Measurements from ENCODE around the gene LYST.
"Not testable (repeated sequence)": the region's sequence is repeated elsewhere in the genome, so short reads cannot be mapped to it uniquely, and the experiment has no call there.

The LYST gene

DNA sequence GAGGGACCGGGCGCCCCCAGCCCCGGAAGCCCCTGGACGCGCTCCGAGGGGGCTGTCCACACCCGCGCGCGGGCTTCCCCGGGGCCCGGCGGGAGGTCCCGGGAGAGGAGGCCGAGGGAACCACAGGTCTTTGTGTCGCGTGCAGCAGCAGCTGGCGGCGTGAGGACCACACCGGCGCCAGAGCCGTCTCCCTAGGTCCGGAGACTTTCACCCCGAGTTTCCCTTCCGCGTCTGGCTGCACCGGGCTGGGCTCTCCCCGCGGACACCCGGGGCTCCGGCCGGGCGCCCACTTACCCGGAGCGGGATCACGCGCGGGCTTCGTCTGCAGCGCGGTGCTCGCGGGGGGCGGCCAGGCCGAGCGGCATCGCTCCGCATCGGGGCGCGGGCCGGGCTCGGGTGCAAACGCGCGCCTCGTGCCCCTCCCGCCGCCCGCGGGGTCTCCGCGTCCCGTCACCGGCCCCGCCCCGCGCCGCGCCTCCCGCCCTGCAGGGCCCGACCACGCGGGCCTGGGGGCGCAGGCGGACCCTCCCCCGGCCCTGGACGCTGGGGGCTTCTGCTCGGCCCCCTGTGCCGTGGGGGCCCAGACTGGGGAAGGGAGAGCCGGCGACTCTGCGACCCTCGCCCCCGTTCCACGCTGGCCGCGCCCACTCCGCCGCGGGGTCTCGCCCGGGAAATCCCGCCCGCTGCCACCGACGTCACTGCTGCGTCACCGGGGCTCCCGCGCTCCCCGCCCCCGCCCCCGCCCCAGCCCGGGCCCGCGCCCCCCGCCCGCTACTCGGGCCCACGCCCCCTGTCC lies 217.1 kb downstream of the LYST start, which contains the start of gene GNG4:
GNG4 (minus strand) TSS at position 417 of the 796 bp plus-strand sequence. CDS start 65,946 bp downstream, outside the sequence.
- peak; percentile 65 for DNase-seq

DNA sequence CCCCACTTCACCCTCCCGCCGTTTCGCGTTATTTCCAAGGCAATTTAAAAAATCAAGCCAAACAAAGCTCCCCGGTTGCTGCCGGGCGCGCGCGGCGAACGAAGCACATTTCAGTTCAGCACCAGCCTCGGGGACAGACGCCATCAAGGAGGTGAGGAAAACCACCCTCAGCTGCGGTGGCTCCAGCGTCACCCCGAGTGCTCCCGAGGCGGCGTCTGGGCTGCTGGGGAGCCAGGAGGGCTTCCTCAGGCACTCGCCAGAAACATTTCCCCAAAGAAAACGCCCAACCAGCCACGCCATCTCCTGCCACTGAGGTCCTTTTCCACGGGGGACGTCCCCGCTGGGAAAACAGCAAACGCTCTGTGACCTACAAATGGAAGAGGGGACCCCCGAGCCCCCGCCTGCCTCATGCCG lies 217.7 kb downstream of the LYST start:
- DNase-seq = no peak

DNA sequence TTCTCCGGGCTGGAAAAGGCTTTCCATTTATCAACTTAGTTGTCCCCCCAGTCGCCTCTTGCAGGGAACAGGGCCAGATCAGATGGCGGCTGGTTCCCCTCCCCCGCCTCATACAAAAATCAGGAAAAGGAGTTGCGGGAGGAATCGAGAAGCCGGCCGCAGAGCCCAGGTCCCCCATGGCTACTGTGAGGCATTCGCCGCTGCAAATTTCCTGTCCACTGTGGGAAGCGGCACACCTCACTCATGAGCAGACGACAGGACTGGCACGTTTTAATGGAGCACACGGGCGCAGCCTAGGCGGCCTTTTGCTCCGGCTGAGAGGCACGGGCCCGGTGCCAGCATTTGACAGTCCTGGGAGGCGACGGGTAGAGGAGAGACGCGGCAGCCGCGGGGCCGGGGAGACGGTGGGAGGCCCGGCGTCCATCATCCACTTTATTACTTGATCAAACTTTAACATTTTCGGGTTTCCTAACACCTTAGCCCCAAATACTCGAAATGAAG lies 218.2 kb downstream of the LYST start:
- DNase-seq = no peak

DNA sequence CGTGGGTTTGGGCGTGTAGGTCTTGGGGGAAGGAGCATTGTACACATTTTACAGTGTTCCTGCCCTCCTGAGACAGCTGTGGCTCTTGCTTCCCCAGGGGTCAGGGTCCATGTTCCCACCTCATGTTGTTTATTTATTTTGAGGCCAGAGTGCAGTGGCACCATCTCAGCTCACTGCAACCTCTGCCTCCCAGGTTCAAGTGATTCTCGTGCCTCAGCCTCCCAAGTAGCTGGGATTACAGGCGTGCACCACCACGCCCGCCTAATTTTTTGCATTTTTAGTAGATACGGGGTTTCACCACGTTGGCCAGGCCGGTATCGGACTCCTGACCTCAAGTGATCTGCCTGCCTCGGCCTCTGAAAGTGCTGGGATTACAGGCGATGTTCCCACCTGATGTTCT lies 219.2 kb downstream of the LYST start:
- not testable (repeated sequence) for DNase-seq

DNA sequence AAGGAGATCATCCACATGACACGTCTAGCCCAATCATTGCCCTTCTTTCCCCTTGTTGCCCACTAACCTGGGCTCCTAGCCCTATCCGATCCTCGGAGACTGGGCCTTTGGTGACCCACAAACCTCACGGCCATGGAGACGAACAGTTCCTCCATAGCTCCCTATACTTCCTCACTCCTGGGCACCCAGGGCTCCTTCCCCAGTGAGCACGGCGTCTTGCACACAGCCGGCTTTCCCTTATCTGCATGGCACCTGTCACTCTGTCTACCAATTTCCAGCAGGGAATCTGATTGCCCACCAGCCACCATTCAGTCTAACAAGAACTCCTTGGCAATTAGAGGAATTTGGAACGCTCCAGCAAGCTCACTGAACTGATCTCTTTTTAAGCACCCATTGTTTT lies 220.2 kb downstream of the LYST start:
- DNase-seq = no peak

DNA sequence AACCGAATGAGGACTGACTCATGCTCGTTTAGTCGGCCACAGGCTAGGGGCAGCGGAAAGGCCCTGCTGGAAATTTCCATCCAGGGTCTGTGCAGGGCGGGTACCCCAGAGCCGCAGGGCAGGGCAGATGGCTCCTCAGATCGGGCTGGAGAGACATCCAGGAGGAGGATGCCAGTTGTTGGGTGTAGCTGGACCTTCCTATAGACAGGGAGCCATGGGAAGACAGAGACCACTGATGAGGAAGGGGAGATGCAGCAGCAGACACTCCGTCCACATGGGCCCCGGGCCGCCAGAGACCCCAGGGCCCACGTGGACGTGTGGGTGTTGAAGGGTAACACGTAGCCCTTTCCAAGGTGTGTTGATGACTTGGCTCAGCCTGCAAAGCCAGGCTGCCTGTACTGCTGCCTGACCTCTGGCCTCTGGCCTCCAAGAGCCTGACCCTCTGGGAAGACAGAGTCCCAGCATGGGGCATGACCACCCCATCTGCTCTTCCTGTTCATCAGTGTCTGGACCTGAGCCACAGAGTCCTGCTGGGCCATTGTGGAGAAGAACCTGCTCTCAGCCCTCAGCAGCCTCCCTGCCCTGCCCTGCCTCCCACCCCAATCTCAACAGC lies 221.9 kb downstream of the LYST start:
- no peak for DNase-seq

DNA sequence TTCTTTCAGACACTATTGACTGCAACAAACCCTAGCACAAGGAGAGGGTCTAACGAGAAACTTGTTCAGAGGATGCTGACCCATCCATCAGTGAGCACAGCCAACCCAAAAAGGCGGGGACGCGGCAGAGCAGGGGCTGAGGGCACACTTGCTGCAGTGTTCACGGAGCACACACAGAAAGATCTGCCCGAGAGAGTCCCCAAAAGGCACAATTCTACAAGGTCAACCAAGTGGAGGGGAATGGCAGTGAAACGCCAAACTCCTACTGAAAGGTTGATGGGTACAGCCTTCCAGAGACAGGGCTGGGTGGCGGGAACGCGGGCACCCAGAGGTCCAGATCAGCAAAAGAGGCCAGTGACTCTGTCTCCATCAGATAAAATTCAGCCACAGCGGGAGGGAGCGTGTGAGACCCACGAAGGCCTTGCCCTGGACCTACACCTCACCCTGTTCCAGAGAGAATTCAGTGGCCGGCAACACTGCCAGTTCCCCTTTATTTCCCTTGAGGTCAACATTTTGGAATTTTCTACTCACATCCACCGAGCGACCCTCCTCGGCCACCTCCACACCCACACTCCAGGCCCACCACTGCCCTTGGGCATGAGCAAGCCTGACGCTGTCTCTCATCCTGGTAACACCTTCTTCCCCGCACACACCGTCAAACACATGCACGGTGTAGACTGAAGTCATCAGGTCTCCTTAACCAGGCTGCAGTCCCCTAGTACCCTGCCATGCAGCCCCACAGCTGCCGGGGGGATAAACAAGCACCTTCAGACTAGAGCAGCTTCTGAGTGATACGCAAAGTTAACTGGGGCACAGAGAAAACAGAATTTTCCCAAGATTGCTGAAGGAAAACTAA lies 222.6 kb downstream of the LYST start:
- no peak for DNase-seq

DNA sequence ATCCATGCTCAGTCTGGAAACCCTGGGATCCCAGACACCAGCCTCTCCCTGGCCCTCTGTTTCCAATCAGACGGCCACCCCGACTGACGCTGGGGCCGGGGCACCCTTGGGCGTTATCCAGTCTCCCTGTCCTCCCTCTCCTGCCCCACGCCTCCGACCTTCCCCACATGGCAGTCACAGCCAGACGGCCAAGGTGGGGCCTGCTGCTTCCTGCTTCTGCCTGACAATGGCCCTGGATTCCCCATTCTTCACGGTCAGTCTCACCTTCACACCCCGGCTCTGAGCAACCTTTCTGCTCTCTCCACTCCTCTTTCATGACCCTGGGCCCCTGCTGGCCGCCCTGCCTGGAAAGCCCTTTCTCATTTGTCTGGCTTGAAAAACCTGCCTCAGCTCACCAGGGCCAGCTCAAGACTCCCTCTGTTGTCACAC lies 223.7 kb downstream of the LYST start:
- DNase-seq = no peak

DNA sequence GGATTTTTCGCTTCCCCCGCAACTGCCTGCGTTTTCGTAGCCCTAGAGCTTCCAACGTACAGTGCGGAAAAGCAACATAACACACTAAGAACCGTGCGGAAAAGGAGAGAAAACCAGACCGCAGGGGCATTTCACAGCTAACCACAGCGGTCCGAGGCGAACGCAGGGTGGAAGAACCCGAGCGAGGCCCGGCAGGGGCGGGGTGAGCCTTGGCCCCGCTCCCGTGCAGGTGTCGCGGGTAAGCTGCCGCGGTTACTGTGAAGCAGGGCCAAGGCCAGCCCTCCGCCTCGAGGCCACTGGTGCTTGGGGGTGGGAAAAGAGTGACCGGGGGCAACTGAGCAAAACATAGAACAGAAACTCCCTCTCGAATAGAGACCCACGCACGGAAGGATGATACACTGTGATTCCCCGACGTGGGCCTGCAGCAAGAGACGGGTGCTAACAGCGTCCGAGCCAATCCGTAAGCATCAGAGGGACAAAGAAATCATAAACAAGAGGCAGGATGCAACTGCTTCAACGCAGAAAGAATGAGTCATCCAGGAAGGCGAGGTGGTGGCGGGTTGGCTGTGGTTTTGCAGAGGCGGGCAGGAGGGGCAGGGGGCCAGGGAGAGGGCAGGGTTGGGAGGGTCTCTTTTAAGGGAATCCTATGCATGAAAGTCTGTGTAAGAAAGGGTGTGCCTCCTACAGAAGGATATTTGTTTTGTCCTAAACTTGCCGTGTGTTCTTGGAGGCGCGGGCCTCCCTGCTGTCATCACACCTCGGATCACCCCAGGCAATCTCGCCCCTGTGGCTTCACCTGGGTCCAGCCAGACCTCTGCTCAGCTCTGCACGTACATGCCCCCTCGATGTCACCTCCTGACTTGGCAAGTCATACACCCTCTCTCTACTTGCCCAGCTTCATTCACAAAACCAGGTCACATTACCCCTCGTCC lies 224.4 kb downstream of the LYST start:
- peak; percentile 40 for DNase-seq

DNA sequence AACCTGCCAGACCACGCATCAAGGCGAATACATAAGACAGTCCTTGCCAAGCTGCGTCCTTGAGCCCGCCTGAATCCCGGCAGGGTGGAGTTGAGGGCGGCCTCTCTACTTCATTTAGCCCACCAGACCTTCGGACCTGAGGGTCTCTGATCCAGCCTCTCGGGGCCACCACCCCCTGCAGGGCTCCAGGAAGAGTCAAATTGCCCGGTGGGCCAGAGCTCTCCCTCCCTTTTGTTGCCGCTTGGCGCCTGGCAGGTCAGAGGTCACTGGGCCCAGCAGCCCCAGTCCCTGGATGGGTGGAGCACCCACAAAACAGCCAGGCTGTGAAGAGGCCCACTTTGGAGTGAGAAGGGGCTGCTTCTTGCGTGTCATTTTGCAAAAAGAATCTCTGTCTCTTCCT lies 226.1 kb downstream of the LYST start:
- DNase-seq = no peak

DNA sequence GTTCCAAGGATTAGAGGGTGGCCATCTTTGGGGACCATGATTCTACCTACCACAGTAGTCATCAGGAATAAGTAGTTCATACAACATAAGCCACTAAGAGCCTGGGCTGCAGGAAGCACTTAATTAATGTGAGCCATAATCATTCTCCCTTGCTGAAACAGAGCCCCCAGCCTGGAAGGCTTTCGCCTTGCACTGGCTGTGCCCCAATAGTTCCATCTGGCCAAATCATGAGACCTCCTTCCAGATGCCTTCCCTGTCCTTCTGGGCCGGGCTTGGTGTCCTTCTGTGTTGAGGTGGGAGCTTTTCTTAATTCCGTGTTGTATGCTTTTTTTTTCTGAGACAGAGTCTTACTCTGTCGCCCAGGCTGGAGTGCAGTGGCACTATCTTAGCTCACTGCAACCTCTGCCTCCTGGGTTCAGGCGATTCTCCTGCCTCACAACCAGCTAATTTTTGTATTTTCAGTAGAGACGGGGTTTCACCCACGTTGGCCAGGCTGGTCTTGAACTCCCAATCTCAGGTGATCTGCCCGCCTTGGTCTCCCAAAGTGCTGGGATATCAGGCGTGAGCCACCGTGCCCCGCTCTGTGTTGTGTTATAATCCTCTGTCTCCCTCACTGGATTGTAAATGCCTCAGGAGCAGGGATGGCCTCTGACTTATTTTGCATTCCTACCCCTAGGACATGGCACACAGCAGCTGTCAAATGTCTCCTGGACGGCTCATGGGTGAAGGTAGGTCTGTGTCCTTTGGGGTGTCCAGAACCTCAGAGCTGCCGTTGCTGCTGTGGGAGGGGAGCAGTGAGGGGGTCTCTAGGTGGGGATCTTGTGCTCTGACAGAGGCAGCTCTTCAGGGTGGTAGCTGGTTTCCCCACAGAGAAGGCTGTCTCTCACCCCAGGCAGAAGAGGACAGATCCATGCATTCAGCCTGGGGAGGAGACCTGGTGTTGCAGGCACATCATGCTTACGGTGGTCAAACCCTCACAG lies 227.2 kb downstream of the LYST start:
- DNase-seq = no peak

DNA sequence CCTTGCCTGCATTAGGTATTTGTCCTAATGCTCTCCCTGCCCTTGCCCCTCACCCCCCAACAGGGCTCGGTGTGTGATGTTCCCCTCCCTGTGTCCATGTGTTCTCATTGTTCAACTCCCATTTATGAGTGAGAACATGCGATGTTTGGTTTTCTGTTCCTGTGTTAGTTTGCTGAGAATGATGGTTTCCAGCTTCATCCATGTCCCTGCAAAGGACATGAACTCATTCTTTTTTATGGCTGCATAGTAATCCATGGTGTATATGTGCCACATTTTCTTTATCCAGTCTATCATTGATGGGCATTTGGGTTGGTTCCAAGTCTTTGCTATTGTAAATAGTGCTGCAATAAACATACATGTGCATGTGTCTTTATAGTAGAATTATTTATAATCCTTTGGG lies 228.1 kb downstream of the LYST start:
- not testable (repeated sequence) for DNase-seq

DNA sequence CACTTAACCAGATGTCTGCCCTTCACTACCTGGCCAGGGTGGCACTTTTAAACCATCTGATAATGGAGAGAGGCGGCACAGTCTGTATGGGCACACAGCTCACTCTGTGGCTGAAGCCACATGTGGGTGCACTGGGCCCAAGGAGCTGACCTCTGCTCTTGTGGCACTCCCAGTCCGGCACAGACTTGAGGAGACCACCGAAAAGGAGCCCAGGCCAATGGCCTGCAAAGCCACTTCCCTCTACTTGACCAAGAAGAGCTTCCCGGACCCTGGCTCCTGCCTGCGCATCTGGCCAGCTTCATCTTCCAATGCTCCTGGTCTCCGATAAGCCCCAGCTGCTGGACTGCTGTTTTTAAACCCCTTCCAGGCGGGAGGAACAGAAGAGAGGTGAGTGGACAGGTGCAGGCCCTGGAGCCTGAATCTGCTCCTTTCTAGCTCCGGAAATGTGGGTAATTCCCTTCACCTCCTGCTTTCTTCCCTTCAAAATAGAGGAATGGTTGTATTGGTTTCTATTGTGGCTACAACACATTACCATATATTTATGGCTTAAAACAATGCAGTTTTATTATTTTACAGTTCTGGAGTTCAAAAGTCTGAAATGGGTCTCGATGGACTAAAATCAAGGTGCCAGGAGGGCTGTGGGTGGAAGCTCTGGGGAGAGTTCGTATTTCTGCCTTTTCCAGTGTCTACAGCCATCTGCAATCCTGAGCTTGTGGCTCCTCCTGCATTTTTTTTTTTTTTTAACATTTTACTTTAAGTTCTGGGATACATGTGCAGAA lies 228.8 kb downstream of the LYST start:
- DNase-seq = no peak

DNA sequence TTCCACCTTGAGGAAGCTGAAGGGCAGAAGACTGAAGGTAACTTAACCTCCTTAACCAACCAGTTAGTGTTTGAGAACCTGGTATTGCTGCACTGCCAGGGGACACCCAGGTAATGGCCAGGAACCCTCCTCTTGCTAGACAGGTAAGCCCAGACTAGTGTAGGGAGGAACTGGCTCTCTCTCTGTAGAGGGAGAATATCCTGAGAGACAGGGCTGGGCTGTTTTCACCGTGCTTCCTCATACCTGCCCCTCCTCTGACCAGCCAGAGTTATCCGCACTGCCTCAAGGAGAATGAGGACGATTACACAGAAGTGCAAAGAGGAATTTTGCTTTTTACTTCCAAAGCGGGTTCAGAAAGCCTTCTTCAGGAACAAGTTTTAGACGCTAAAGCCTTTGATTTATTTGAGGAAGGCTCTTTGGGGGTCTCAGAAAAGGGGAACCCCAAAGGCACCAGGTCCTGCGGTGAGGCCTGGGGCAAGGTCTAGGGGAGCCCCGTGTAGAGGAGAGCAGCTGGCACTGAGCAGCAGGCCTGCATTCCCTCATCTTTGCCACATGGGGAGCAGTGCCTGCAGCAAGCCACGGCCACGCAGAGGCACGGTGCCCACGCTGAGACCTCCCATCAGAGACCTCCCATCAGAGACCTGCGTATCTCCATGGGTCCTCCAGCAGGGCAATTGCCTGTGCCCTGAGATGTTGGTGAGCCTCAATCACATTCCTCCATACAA lies 230.6 kb downstream of the LYST start:
- DNase-seq = no peak

DNA sequence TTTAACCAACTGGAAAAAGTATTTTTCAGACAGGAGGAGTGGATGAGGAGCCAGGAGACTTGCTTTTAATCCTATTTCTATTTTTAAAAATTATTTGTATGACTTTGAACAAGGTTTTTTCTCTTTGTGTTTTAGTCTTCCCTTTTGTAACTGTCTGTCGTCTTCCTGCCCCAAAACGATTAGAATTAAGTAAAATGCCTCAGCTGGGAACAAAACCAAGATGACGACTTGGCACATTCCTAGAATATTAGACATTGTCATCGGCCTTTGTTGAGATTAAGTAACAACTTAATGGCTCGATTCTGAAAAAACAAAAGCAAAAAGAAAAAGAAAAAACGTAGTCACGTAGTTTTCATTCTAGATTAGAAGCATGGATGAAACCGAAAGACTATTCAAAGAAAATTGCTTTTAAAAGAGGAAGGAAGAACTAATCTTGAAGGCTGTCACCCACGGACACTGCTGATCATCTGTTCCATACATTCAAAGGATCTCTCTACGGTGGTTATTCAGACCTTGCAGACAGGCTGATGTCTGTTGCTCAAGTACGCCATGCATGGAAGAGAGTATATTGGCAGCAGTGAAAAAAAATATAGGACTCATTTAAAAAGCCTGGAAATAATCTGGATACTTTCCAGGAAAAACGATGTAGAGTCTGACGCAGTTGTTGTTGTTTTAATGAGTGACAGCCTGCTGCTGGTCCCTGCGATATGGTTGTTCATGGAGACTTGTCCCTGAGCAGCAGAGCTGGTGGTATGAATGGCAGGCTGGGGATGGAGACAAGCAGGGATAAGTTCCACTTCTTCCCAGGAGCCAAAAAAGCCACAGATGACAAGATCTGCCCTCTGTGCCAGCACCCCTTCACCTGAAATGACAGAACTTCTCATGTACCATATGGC lies 234.0 kb downstream of the LYST start:
- no peak for DNase-seq

DNA sequence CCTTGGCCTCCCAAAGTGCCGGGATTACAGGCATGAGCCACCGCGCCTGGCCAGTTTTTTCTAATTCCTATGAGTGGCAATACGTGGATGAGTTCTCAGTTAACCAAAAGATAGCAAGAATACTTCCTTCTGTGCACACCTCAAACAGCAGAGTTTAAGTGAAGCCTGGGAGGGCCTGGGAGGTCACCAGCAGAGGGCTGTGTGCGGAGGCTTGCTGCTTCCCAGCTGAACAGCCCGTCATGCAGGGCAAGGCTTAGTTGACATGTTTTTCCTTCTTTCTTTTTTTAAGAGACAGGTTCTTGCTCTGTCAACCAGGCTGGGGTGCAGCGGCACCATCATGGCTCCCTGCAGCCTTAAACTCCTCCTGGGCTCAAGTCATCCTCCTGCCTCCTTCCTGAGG lies 234.9 kb downstream of the LYST start:
- DNase-seq = no peak

DNA sequence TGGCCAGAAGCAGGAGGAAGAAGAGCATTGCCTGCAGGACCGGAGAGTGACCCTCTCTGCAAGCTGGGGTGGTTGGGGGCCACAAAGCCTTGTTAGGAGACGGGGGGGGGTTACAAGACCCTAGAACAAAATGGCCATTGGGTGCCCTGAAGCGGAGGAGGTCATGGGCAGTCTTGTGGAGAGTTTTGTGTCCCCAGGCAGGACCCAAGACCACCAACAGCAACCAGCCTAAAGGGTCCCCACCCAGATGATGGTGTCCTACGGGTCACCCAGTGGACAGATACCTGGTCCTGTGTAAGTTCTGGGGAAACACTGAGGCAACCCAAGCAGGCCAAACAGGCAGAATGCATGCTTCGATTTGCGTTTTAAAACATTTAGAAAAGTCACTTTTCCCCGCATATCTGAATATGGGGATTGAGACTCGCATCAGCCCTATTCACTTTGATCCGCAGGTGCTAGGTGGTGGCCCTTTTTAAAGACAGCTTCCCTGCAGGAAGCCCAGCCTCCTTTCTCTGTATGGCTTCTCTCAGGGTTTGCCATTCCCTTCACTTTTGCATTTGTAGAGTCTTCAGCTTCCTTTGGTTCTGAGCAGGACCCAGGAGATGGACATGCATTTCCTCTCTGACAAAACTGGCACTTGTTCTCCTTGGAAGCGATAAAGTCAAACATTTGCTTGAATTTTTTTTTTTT lies 238.2 kb downstream of the LYST start:
- no peak for DNase-seq

DNA sequence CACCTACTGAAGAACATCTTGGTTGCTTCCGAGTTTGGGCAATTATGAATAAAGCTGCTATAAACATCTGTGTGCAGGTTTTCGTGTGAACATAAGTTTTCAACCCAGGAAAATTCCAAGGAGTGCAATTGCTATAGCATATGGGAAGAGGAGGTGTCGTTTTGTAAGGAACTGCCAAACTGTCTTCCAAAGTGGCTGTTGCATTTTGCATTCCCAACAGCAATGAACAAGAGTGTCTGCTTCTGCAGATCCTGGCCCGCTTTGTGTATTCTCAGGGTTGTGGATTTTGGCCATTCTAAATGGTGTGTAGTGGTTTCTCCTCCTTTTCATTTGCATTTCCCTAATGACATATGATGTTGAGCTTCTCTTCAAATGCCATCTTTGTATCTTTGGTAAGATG lies 240.9 kb downstream of the LYST start:
- no peak for DNase-seq
